ENCODE results near the gene DPM3. TPM values are rescaled to one million over a fixed set of nuclear protein-coding genes. Genes with fewer than 3 reads are reported as not detected.
"Not testable (repeated sequence)": the region's sequence is repeated elsewhere in the genome, so short reads cannot be mapped to it uniquely, and the experiment has no call there.

Gene DPM3
- total and polyA plus RNA-seq, 2 donors (not counting 3 experiments of a cell fraction or from before 2014, with no cell fraction given): 69.6 to 258 TPM

- H3K79me2 ChIP-seq (ENCODE audit: control insufficient read depth, insufficient read depth, low read length): peaks cover 16% of the 10 kb centered on the region
- TF ChIP-seq MYC (IDR thresholded peaks at IDR 0.05; ENCODE audit: low read depth, low read length): no peak
- no peak for TF ChIP-seq POLR2AphosphoS5 (IDR thresholded peaks at IDR 0.05; ENCODE audit: insufficient read depth, low read depth, low read length)
- TF ChIP-seq, protein P1, sequence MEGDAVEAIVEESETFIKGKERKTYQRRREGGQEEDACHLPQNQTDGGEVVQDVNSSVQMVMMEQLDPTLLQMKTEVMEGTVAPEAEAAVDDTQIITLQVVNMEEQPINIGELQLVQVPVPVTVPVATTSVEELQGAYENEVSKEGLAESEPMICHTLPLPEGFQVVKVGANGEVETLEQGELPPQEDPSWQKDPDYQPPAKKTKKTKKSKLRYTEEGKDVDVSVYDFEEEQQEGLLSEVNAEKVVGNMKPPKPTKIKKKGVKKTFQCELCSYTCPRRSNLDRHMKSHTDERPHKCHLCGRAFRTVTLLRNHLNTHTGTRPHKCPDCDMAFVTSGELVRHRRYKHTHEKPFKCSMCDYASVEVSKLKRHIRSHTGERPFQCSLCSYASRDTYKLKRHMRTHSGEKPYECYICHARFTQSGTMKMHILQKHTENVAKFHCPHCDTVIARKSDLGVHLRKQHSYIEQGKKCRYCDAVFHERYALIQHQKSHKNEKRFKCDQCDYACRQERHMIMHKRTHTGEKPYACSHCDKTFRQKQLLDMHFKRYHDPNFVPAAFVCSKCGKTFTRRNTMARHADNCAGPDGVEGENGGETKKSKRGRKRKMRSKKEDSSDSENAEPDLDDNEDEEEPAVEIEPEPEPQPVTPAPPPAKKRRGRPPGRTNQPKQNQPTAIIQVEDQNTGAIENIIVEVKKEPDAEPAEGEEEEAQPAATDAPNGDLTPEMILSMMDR (IDR thresholded peaks at IDR 0.05; ENCODE audit: extremely low read depth in 1 of 2, insufficient read depth in 1 of 2, low read depth in 1 of 2, low read length in 2 of 2): no peak
- TF ChIP-seq, protein P2, sequence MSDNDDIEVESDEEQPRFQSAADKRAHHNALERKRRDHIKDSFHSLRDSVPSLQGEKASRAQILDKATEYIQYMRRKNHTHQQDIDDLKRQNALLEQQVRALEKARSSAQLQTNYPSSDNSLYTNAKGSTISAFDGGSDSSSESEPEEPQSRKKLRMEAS (IDR thresholded peaks at IDR 0.05; ENCODE audit: insufficient read depth, insufficient read length): no peak
- no peak for TF ChIP-seq EZH2 (IDR thresholded peaks at IDR 0.05; ENCODE audit: borderline replicate concordance, low read depth, low read length, severe bottlenecking)
- no peak for TF ChIP-seq JUN (IDR thresholded peaks at IDR 0.05; ENCODE audit: borderline replicate concordance, insufficient read depth, insufficient read length, low read depth)
- TF ChIP-seq GATA2 (IDR thresholded peaks at IDR 0.05; ENCODE audit: insufficient read depth, insufficient read length, low read depth, low read length): no peak
- TF ChIP-seq FOS (IDR thresholded peaks at IDR 0.05; ENCODE audit: borderline replicate concordance, insufficient read depth, low read length): no peak
- TF ChIP-seq POLR2A (IDR thresholded peaks at IDR 0.05; ENCODE audit: low read depth, low read length): no peak
- peaks cover 3 to 9% of the 10 kb centered on the region in 2 experiments for H3K36me3 ChIP-seq (ENCODE audit: control insufficient read depth in 2 of 2, extremely low read depth in 1 of 2, insufficient read depth in 2 of 2, low read length in 2 of 2)
- H3K4me1 ChIP-seq (ENCODE audit: control insufficient read depth, extremely low read depth, insufficient read depth, low read length): peaks cover 25% of the 10 kb centered on the region
- no peak overlapping the region for H2AFZ ChIP-seq (ENCODE audit: low read depth, low read length)
- DNase-seq (ENCODE audit: low read depth, low spot score): no peak
- no peaks in the 10 kb centered on the region for H3K9me1 ChIP-seq (replicated peaks; ENCODE audit: control insufficient read depth, extremely low read depth, insufficient read depth, low read length)
- H3K4me2 ChIP-seq (ENCODE audit: insufficient read depth, low read length): no peak overlapping the region
- H4K20me1 ChIP-seq (replicated peaks; ENCODE audit: control insufficient read depth, extremely low read depth, insufficient read depth, low read length): no peaks in the 10 kb centered on the region
- intact Hi-C loops (cut with micrococcal nuclease) (no loop called here), dilution Hi-C loops (cut with MboI; ENCODE audit: extremely low pct_ligation_motif_present, low sequenced_read_pairs) (no loop called here)
- BruUV-seq (replicated peaks): no TSS peak
- no peaks in the 10 kb centered on the region for H3K27me3 ChIP-seq (ENCODE audit: control insufficient read depth in 2 of 2, insufficient read depth in 2 of 2, low read length in 2 of 2)
- no peak for FAIRE-seq
- H3K4me3 ChIP-seq (replicated peaks in 1 of 3; ENCODE audit: insufficient read depth in 1 of 3, low read depth in 1 of 3, low read length in 3 of 3): no peak overlapping the region
- H3K9ac ChIP-seq (replicated peaks; ENCODE audit: extremely low read depth, insufficient read depth, low read length): no peak overlapping the region
- no peaks in the 10 kb centered on the region for H3K9me3 ChIP-seq (replicated peaks; ENCODE audit: control insufficient read depth, insufficient read depth, low read length)
- H3K27ac ChIP-seq (ENCODE audit: insufficient read depth, low read depth, low read length): no peak overlapping the region
- ChIA-PET CTCF (interaction anchor here (0.6 to 8.3 kb wide), 32 partner anchors 11 to 151 kb away, joined by 3 to 673 read pairs (median 6); partner anchors contain the start of genes DPM3, EFNA1, EFNA3 and SLC50A1), POLR2A (interaction anchor here (1.7 kb wide), 1 partner anchor 77 kb away, joined by 5 read pairs; no protein-coding TSS in a partner anchor)
Observed at GRCh38 chr1:155168456-155169210, 28.3 kb upstream of the DPM3 start.

- H3K4me1 ChIP-seq (ENCODE audit: control insufficient read depth, extremely low read depth, insufficient read depth, low read length): peaks cover 22% of the 10 kb centered on the region
- intact Hi-C loops (cut with micrococcal nuclease); DNase-seq (ENCODE audit: low read depth, low spot score); H3K9ac ChIP-seq (replicated peaks; ENCODE audit: extremely low read depth, insufficient read depth, low read length); H2AFZ ChIP-seq (ENCODE audit: low read depth, low read length); H3K27me3 ChIP-seq (ENCODE audit: control insufficient read depth in 2 of 2, insufficient read depth in 2 of 2, low read length in 2 of 2); H3K4me3 ChIP-seq (replicated peaks in 1 of 3; ENCODE audit: insufficient read depth in 1 of 3, low read depth in 1 of 3, low read length in 3 of 3); FAIRE-seq; H3K9me1 ChIP-seq (replicated peaks; ENCODE audit: control insufficient read depth, extremely low read depth, insufficient read depth, low read length); H3K36me3 ChIP-seq (ENCODE audit: control insufficient read depth in 2 of 2, extremely low read depth in 1 of 2, insufficient read depth in 2 of 2, low read length in 2 of 2); H3K4me2 ChIP-seq (ENCODE audit: insufficient read depth, low read length); BruUV-seq (replicated peaks); dilution Hi-C loops (cut with MboI; ENCODE audit: extremely low pct_ligation_motif_present, low sequenced_read_pairs); H3K27ac ChIP-seq (ENCODE audit: insufficient read depth, low read depth, low read length); H3K9me3 ChIP-seq (replicated peaks; ENCODE audit: control insufficient read depth, insufficient read depth, low read length); H4K20me1 ChIP-seq (replicated peaks; ENCODE audit: control insufficient read depth, extremely low read depth, insufficient read depth, low read length): not testable (repeated sequence)
- CTCF ChIA-PET: interaction anchor here (0.6 to 8.3 kb wide), 33 partner anchors 10 to 608 kb away, joined by 3 to 673 read pairs (median 6); partner anchors contain the start of genes DPM3, EFNA1, EFNA3 and LENEP
- H3K79me2 ChIP-seq (ENCODE audit: control insufficient read depth, insufficient read depth, low read length): peaks cover 16% of the 10 kb centered on the region
- POLR2A ChIA-PET: interaction anchor here (1.7 kb wide), 1 partner anchor 76 kb away, joined by 5 read pairs; no protein-coding TSS in a partner anchor
Observed at GRCh38 chr1:155168105-155168445, 27.7 kb upstream of the DPM3 start.

Data from endothelial cell of umbilical vein (primary cell).